DMS 273 treated with DMSO at 0.1 percent for 48 hours (cell line): Measurements from ENCODE around the gene TUBGCP2.
"Not testable (repeated sequence)": the region's sequence is repeated elsewhere in the genome, so short reads cannot be mapped to it uniquely, and the experiment has no call there.

Experiments
- DNase-seq: peaks from one replicate; lab custom pipeline; 2025; lab: John Stamatoyannopoulos, UW

TUBGCP2 gene

DNA sequence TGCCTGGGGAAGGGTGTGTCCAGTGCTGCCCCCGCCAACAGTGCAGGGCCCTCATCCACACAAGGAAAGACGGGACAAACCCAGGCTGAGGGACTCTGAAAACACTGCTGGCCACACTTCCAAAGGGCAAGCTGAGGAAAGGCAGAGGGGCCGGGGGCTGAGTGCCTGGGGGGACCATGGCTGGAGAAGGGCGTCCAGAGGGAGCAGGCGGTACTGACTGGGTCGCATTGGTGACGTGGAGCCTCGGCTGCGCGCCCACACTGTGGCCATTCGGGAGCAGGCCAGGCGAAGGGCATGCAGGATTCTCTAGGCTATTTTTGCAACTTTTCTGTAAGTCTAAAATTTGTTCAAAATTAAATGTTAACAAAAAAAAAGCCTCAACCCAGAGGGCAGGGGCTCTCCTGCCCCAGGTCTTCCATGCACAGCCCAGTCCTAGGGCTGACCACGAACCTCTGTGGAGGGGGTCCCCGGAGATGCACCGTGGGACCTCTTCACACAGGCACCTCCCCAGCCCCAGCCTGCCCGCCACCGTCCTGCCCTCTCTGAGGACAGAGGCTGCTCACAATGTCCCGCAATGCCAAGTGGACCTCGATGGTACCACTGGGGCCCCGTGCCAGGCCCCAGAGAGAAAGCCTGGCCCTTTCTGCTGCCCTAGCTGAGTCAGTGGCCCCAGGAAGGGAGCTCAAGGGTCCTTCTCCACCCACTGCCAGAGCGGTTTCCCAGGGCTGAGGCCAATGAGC is 42.4 kb downstream of the TUBGCP2 start:
- no peak for DNase-seq

GRCh38 chr10:133265052-133265451 is 43.6 kb downstream of the TUBGCP2 start:
- not testable (repeated sequence) for DNase-seq

GRCh38 chr10:133264461-133264860 is 44.2 kb downstream of the TUBGCP2 start:
- DNase-seq: no peak

- no peak for DNase-seq
Observed at GRCh38 chr10:133263674-133264073, 45.0 kb downstream of the TUBGCP2 start.

DNA sequence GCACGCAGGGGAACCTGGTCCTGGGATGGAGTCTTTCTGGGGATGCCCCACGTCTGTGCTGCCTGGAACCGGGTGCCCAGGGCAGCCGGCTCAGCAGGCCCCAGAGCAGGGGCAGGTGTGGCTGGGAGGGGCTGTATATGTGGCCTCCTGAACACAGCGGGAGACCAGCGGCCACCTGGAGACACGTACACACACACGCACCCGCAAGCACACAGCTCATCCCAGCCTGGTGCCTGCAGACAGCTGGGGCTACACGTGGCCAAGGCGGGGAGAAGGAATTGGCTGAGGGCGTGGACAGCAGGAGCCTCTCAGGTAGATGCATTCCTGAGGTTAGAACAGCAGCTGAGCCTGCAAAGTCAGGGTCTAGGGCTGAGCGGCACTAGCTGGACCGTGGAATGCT is 46.0 kb downstream of the TUBGCP2 start:
- DNase-seq: no peak

GRCh38 chr10:133261726-133262325 is 46.8 kb downstream of the TUBGCP2 start:
- no peak for DNase-seq

DNA sequence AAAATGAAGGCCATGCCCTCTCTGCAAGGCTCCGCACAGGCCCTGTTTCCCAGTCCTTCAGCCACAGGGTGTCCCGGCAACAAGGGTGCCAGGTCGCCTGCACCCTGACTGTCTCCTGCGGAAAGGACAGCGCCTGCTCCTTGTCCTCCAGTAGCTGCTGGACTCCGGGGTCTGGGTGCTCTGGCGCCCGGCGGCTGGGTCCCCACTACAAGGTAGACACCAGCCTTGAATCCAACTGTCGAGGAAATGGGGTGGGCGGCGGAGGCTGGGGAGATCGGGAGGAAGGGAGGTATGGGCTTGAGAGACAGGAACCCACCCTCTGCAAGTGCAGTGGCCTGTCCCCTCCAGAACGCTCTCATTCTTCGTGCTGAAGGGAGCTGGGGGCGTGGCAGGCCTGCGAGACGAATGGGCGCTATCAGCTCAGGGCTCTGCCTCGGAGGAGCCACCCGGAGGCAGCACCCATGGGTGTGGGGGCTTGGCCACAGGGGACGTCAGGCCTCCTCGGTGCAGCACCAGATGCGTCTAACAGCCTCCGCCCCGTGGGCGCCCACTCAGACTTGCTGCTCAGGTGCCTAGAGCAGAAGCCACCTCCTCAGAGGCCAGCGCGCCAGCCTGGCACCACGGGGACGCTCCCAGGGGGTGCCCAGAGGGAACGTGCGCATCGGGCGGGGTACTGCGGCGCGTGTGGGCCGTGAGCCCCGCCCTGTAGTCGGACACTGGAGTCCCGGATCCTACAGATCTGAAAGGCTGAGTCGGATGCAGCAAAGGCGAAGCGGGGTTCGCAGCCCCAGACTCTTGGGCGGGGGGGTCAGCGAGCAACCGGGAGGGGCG is 47.6 kb downstream of the TUBGCP2 start:
- DNase-seq: no peak

- no peak for DNase-seq
Observed at GRCh38 chr10:133259602-133259989, 49.1 kb downstream of the TUBGCP2 start.

GRCh38 chr10:133258818-133259601 is 49.7 kb downstream of the TUBGCP2 start:
- no peak for DNase-seq

DNA sequence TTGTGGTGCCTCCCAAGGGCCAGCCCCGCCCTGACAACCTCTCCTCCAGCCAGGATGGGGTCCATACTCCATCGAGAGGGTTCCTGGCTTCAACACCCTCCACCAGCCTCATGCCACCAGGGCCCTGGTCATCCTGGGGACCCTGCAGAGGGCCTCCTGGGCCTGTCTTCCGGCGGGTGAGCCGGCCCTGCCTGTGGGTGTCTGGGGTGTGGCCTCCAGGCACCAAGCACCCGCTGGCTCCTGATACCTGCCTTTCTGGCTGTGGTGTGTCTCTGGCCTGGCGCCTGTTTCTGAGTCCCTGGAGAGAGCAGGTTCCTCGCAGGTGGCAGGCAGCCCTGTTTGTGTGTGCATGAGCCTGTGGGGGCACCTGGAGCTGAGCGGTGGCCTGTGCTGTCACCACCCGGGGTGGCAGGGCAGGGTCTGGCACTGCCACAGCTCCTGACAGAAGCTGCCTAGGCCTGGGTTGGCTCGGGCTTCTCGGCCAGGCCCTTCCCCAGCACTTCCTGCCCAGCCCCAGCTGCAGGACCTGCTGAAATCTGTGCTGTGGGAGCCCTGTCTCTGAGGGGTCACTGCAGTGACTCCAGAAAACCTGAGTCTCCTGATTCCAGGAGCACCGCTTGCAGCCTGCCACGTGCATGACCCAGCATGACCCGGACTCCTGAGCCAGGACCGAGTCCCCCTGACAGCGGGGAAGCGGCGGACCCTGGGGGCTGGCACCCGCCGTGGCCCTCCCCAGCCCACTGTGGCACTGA is 50.4 kb downstream of the TUBGCP2 start:
- DNase-seq: no peak

DNA sequence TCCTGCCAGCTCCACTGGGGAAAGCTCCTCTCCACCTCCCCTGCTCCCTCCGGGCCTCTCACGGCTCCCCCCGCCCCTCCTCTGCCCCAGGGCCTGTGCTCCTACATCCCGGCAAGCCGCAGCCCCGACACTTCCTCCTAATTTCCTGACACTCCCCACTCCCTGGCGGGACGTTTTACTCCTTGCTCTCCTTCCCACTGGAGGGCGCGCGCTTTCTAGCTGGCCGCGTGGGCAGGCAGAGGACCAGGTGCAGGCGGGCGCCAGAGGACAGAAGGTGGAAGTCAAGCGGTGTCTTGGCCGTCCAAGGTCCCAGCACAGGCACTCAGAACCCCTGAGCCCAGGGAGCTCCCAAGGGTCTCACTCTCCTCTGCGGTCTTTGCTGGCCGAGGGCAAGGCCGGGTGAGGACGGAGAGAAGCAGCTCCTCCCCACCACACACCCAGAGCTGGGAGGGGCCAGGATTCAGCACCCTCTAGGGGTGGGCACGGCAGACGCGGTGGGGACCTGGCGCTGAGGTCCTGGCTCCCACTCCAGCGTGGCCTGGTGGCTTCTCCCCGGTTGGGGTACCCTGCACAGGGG is 51.1 kb downstream of the TUBGCP2 start:
- DNase-seq: no peak

GRCh38 chr10:133255323-133255722 is 53.3 kb downstream of the TUBGCP2 start:
- no peak for DNase-seq

DNA sequence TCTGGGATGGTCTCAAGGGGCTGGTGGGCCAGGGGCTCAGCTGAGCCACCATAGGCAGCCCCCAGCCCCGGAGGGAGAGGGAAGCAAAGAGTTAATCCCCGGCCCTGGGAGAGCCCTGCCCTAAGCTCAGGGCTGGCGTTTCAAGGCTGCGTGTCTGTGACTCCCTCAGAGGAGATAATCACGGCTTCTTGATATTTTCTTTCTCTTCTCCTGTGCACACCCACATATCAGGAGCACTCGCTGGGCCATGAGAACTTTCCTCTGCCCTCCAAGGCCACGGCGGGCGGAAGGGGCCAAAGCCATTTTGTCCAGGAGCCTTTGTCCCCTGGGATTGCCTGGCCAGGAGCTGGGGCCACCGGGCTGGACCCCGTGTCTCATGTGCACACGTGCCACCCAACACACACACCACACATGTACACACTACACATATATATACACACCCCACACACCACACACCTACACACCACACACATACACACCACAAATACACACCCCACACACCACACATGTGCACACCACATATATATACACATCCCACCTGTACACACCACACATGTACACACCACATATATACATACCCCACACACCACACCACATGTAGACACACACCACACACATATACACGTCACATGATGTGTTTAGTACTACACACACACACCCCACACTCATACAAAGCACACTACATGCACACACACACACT is 54.1 kb downstream of the TUBGCP2 start:
- no peak for DNase-seq

GRCh38 chr10:133253361-133253955 is 55.2 kb downstream of the TUBGCP2 start:
- no peak for DNase-seq

DNA sequence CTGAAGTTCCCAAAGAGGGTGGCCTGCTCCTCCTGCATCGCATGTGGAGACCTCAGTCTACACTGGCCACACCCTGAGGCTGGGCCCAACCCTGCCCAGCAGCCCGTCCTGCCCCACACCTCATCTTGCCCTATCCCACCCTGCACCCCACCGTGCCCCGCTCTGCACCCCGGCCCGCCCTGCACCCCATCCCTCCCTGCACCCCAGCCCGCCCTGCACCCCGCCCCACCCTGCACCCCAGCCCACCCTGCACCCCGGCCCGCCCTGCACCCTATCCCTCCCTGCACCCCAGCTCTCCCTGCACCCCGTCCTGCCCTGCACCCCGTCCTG is 56.5 kb downstream of the TUBGCP2 start:
- DNase-seq: no peak

- no peak for DNase-seq
Observed at GRCh38 chr10:133251388-133252222, 57.1 kb downstream of the TUBGCP2 start.

DNA sequence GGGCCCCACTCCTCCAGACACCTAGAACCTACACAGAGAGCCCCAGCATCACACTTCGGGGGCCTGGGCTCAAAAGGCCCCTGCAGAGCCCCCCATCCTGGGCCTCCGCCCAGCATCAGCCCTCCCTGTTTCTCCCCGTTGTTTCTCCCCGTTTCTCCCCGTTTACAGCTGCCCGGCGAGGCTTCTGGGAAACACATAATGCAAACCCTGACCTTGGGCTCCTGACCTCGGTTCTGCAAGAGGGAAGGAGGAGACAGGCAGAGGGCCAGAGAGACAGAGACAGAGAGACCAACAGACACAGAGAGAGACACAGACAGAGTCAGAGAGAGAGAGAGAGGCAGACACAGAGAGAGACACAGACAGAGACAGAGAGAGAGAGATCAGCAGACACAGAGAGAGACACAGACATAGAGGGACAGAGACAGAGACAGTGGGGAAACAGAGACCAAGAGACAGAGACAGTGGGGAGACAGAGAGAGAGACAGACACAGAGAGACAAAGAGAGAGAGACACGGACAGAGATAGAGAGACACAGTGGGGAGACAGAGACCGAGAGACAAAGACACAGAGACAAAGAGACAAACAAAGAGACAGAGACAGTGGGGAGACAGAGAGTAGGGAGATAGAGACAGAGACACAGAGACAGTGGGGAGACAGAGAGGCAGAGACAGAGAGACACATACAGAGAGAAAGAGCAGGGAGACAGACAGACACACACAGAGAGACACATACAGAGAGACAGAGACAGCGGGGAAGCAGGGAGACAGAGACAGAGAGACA is 58.5 kb downstream of the TUBGCP2 start:
- no peak for DNase-seq

DNA sequence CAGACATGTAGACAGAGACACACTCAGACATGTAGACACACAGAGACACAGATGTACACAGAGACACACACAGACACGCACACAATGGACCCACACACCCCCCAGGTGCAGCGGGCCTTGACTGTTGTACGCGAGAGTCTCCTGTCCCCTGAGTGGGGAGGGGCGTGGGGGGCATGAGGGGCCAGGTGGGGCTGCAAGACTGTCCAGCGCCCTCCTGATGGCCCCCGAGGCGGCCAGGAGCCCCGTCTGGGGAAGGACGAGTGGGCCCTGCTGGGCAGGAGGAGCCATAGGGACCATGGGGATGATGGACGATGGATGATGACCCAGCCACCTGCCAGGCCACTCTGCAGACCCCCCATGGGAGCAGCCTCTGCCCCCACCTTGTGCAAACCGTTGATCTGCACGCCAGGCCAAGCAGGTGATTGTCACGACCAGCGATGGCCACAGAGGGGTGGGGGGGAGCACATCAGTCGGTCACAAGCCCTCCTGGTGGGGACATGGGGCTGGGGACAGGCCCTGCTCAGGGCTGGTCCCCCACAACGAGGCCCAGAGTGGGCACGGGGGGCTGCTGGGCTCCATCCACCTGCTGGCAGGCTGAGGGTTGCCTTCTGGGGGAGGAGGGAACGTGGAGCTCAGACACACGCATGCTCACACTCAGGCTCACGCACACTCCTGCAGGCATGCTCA is 59.4 kb downstream of the TUBGCP2 start:
- DNase-seq: no peak
